ENCODE results near the gene ENDOV.

- TF ChIP-seq CTCF (conservative IDR thresholded peaks at IDR 0.05 in 1 of 2, IDR thresholded peaks at IDR 0.05 in 1 of 2; ENCODE audit: low read depth in 1 of 2, low read length in 2 of 2) (no peak), EZH2 (IDR thresholded peaks at IDR 0.05; ENCODE audit: low read length, missing control alignments) (no peak)
Measured at GRCh38 chr17:80428363-80428762, 13.4 kb downstream of the ENDOV start.

Data from fibroblast of lung (primary cell).